Dendritic cell treated with granulocyte-macrophage colony-stimulating factor and Interleukin-4, amounts not matched to agents 40 ng/mL and 50 ng/mL, for 4 days (primary cell): Measurements from ENCODE around the gene FABP7.

Experiments used
- H3K27ac Mint-ChIP-seq: one replicate; pipeline ENCODE4 v1.8.0; 2022; ENCODE audit warnings: mild to moderate bottlenecking, mixed read lengths
- H3K27me3 Mint-ChIP-seq: one replicate; pipeline ENCODE4 v1.8.0; 2022; ENCODE audit warnings: mild to moderate bottlenecking, mixed read lengths
- H3K36me3 Mint-ChIP-seq: one replicate; pipeline ENCODE4 v1.8.0; 2022; ENCODE audit warnings: low read depth, mixed read lengths
- H3K4me1 Mint-ChIP-seq: one replicate; pipeline ENCODE4 v1.8.0; 2022; ENCODE audit warnings: low read depth, mixed read lengths
- H3K4me3 Mint-ChIP-seq: one replicate; pipeline ENCODE4 v1.8.0; 2022; ENCODE audit warnings: mild to moderate bottlenecking, moderate library complexity, mixed read lengths
- H3K9me3 Mint-ChIP-seq: one replicate; pipeline ENCODE4 v1.8.0; 2022; ENCODE audit warnings: mixed read lengths
- intact Hi-C: fragments of 100-400 bp; cut with micrococcal nuclease; formaldehyde crosslinking; loops from one replicate; pipeline ENCODE4 v1.15.0; 2022

Gene FABP7

GRCh38 chr6:122790423-122791309 is 11.2 kb downstream of the FABP7 start:
- Mint-ChIP-seq H3K27me3 (peaks cover 10% of the 10 kb centered on the region), H3K4me3 (peak overlapping the region; percentile 79), H3K9me3 (no peaks in the 10 kb centered on the region), H3K36me3 (peaks cover 11% of the 10 kb centered on the region), H3K4me1 (peaks cover 34% of the 10 kb centered on the region), H3K27ac (peak overlapping the region; percentile 86)
- intact Hi-C loops, result loop anchor here (5.0 kb wide), 1 partner anchor 33 kb away; no protein-coding TSS in a partner anchor

GRCh38 chr6:122791310-122791679 is 11.8 kb downstream of the FABP7 start:
- H3K4me3 Mint-ChIP-seq, result peak overlapping the region; percentile 79
- peaks cover 11% of the 10 kb centered on the region for H3K36me3 Mint-ChIP-seq
- H3K4me1 Mint-ChIP-seq, result peaks cover 34% of the 10 kb centered on the region
- peak overlapping the region; percentile 86 for H3K27ac Mint-ChIP-seq
- H3K27me3 Mint-ChIP-seq, result peaks cover 10% of the 10 kb centered on the region
- no peaks in the 10 kb centered on the region for H3K9me3 Mint-ChIP-seq
- intact Hi-C loops, result loop anchor here (5.0 kb wide), 1 partner anchor 34 kb away; no protein-coding TSS in a partner anchor

GRCh38 chr6:122792766-122793165 is 13.2 kb downstream of the FABP7 start:
- Mint-ChIP-seq H3K27ac (peak overlapping the region; percentile 72), H3K4me1 (peaks cover 36% of the 10 kb centered on the region), H3K4me3 (no peak overlapping the region), H3K9me3 (no peaks in the 10 kb centered on the region), H3K27me3 (peaks cover 6% of the 10 kb centered on the region), H3K36me3 (peaks cover 14% of the 10 kb centered on the region)
- intact Hi-C loops, result loop anchor here (5.0 kb wide), 1 partner anchor 35 kb away; no protein-coding TSS in a partner anchor

GRCh38 chr6:122797537-122797936 is 18.0 kb downstream of the FABP7 start:
- no peaks in the 10 kb centered on the region for H3K27me3 Mint-ChIP-seq
- H3K4me3 Mint-ChIP-seq, result no peak overlapping the region
- no peak overlapping the region for H3K27ac Mint-ChIP-seq
- H3K9me3 Mint-ChIP-seq, result no peaks in the 10 kb centered on the region
- H3K4me1 Mint-ChIP-seq, result peaks cover 15% of the 10 kb centered on the region
- peaks cover 17% of the 10 kb centered on the region for H3K36me3 Mint-ChIP-seq
- intact Hi-C loops, result no loop called here

GRCh38 chr6:122798099-122798641 is 18.7 kb downstream of the FABP7 start:
- H3K27me3 Mint-ChIP-seq, result no peaks in the 10 kb centered on the region
- no peak overlapping the region for H3K27ac Mint-ChIP-seq
- peaks cover 9% of the 10 kb centered on the region for H3K4me1 Mint-ChIP-seq
- intact Hi-C loops, result no loop called here
- no peaks in the 10 kb centered on the region for H3K9me3 Mint-ChIP-seq
- peaks cover 20% of the 10 kb centered on the region for H3K36me3 Mint-ChIP-seq
- no peak overlapping the region for H3K4me3 Mint-ChIP-seq

GRCh38 chr6:122799140-122799745 is 19.7 kb downstream of the FABP7 start:
- H3K4me1 Mint-ChIP-seq, result peaks cover 8% of the 10 kb centered on the region
- H3K27me3 Mint-ChIP-seq, result no peaks in the 10 kb centered on the region
- H3K36me3 Mint-ChIP-seq, result peaks cover 27% of the 10 kb centered on the region
- no peak overlapping the region for H3K4me3 Mint-ChIP-seq
- intact Hi-C loops, result no loop called here
- no peak overlapping the region for H3K27ac Mint-ChIP-seq
- H3K9me3 Mint-ChIP-seq, result no peaks in the 10 kb centered on the region

GRCh38 chr6:122799916-122800686 is 20.6 kb downstream of the FABP7 start:
- no peaks in the 10 kb centered on the region for H3K27me3 Mint-ChIP-seq
- peaks cover 8% of the 10 kb centered on the region for H3K4me1 Mint-ChIP-seq
- H3K36me3 Mint-ChIP-seq, result peaks cover 32% of the 10 kb centered on the region
- no peak overlapping the region for H3K4me3 Mint-ChIP-seq
- no peak overlapping the region for H3K27ac Mint-ChIP-seq
- intact Hi-C loops, result no loop called here
- H3K9me3 Mint-ChIP-seq, result no peaks in the 10 kb centered on the region

GRCh38 chr6:122800906-122801305 is 21.4 kb downstream of the FABP7 start:
- Mint-ChIP-seq H3K36me3 (peaks cover 40% of the 10 kb centered on the region), H3K27me3 (no peaks in the 10 kb centered on the region), H3K4me1 (peaks cover 8% of the 10 kb centered on the region), H3K4me3 (no peak overlapping the region), H3K27ac (no peak overlapping the region), H3K9me3 (no peaks in the 10 kb centered on the region)
- intact Hi-C loops, result no loop called here

GRCh38 chr6:122801397-122801796 is 21.9 kb downstream of the FABP7 start:
- H3K4me1 Mint-ChIP-seq, result peaks cover 8% of the 10 kb centered on the region
- peaks cover 40% of the 10 kb centered on the region for H3K36me3 Mint-ChIP-seq
- no peak overlapping the region for H3K27ac Mint-ChIP-seq
- intact Hi-C loops, result no loop called here
- H3K27me3 Mint-ChIP-seq, result no peaks in the 10 kb centered on the region
- H3K9me3 Mint-ChIP-seq, result no peaks in the 10 kb centered on the region
- no peak overlapping the region for H3K4me3 Mint-ChIP-seq

- H3K27ac Mint-ChIP-seq, result no peak overlapping the region
- H3K9me3 Mint-ChIP-seq, result no peaks in the 10 kb centered on the region
- H3K4me3 Mint-ChIP-seq, result no peak overlapping the region
- H3K36me3 Mint-ChIP-seq, result peaks cover 32% of the 10 kb centered on the region
- intact Hi-C loops, result no loop called here
- H3K4me1 Mint-ChIP-seq, result peaks cover under 1% of the 10 kb centered on the region
- no peaks in the 10 kb centered on the region for H3K27me3 Mint-ChIP-seq
Observed at GRCh38 chr6:122803171-122803661, 23.7 kb downstream of the FABP7 start.

- Mint-ChIP-seq H3K27me3 (no peaks in the 10 kb centered on the region), H3K4me3 (no peak overlapping the region), H3K27ac (no peak overlapping the region), H3K9me3 (no peaks in the 10 kb centered on the region), H3K4me1 (no peaks in the 10 kb centered on the region), H3K36me3 (peaks cover 36% of the 10 kb centered on the region)
- intact Hi-C loops, result no loop called here
Observed at GRCh38 chr6:122804962-122805485, 25.5 kb downstream of the FABP7 start.

- Mint-ChIP-seq H3K9me3 (no peaks in the 10 kb centered on the region), H3K36me3 (peaks cover 34% of the 10 kb centered on the region), H3K4me3 (no peak overlapping the region), H3K4me1 (no peaks in the 10 kb centered on the region), H3K27ac (no peak overlapping the region), H3K27me3 (no peaks in the 10 kb centered on the region)
- intact Hi-C loops, result no loop called here
Observed at GRCh38 chr6:122806291-122806690, 26.8 kb downstream of the FABP7 start.

GRCh38 chr6:122808121-122808885 is 28.8 kb downstream of the FABP7 start:
- Mint-ChIP-seq H3K27me3 (no peaks in the 10 kb centered on the region), H3K9me3 (no peaks in the 10 kb centered on the region), H3K4me1 (no peaks in the 10 kb centered on the region), H3K36me3 (peaks cover 30% of the 10 kb centered on the region), H3K27ac (no peak overlapping the region), H3K4me3 (no peak overlapping the region)
- intact Hi-C loops, result no loop called here
